Measurements from ENCODE around the gene CABS1.

- TF ChIP-seq CTCF (IDR thresholded peaks at IDR 0.05) (no peak), POLR2A (IDR thresholded peaks at IDR 0.05) (no peak)
These were observed 38.0 kb downstream of the CABS1 start for GRCh38 chr4:70372760-70373159.

All from testis (tissue), 2 donors.